Panc1 (cell line): ENCODE measurements around the gene TOB1. TPM values are rescaled to one million over a fixed set of nuclear protein-coding genes. Genes with fewer than 3 reads are reported as not detected.
"Not testable (repeated sequence)": the region's sequence is repeated elsewhere in the genome, so short reads cannot be mapped to it uniquely, and the experiment has no call there.

ENCODE experiments used
- ATAC-seq: fragments of 200-7000 bp; cut with Tn5 transposase; 2 replicates; pipeline ENCODE4 v1.9.1; 2020; ENCODE audit warnings: mild to moderate bottlenecking, moderate library complexity
- BruUV-seq: library from RNA; stranded (reverse); fragments of 400-500 nt; replicated peaks from 2 replicates; lab custom pipeline; 2021; lab: Mats Ljungman, UMichigan
- CTCF ChIA-PET: fragments of 300-600 bp; sonication (Branson Sonifier 250); formaldehyde crosslinking; loops from one replicate; lab custom pipeline; 2022; ENCODE audit warnings: antibody characterized with exemption; lab: Charles Lee
- POLR2A ChIA-PET: fragments of 300-600 bp; sonication (Branson Sonifier 250); formaldehyde crosslinking; loops from one replicate; lab custom pipeline; 2022; ENCODE audit warnings: antibody characterized with exemption; lab: Charles Lee
- DNase-seq: peaks from one replicate; pipeline ENCODE4 v3.0.0-alpha.2; 2010; ENCODE audit warnings: low read depth, low spot score
- H3K27ac ChIP-seq: 2 replicates; pipeline ENCODE4 v1.5.1; 2011; ENCODE audit warnings: mild to moderate bottlenecking, low read length, inconsistent platforms
- H3K27me3 ChIP-seq: fragments of 200-500 bp; sonication (Bioruptor generic); 2 replicates; pipeline ENCODE4 v1.6.0; 2014; ENCODE audit warnings: low read length, inconsistent platforms; ENCODE audit not compliant: control insufficient read depth, insufficient read depth
- H3K36me3 ChIP-seq: fragments of 200-500 bp; sonication (Bioruptor generic); 2 replicates; pipeline ENCODE4 v1.5.1; 2014; ENCODE audit warnings: inconsistent platforms, mild to moderate bottlenecking, low read length, moderate library complexity; ENCODE audit not compliant: control insufficient read depth, insufficient read depth
- H3K4me1 ChIP-seq: 2 replicates; pipeline ENCODE4 v1.5.1; 2011; ENCODE audit warnings: inconsistent platforms, mild to moderate bottlenecking, low read length, moderate library complexity; ENCODE audit not compliant: control insufficient read depth, insufficient read depth
- H3K4me3 ChIP-seq, 2 experiments: 2 replicates each; pipeline ENCODE4 v1.5.1; 2011 to 2012; ENCODE audit warnings: low read depth in 2 of 2, low read length in 2 of 2, mild to moderate bottlenecking in 2 of 2, inconsistent platforms in 1 of 2, moderate library complexity in 1 of 2
- H3K9me3 ChIP-seq: fragments of 200-500 bp; sonication (Bioruptor generic); 2 replicates; pipeline ENCODE4 v1.5.1; 2014; ENCODE audit warnings: low read depth, mild to moderate bottlenecking, inconsistent platforms, low read length, moderate library complexity; ENCODE audit not compliant: control insufficient read depth, insufficient read depth
- POLR2AphosphoS5 ChIP-seq: IDR thresholded peaks from 2 replicates; pipeline ENCODE4 v1.6.1; 2012; ENCODE audit warnings: mild to moderate bottlenecking, low read depth, low read length, moderate library complexity
- REST ChIP-seq, 2 experiments: IDR thresholded peaks; 2 replicates each; pipeline ENCODE4 v1.6.1; 2011 to 2012; ENCODE audit warnings: low read depth in 2 of 2, control low read depth in 1 of 2, low read length in 1 of 2, mild to moderate bottlenecking in 1 of 2, moderate library complexity in 1 of 2; ENCODE audit not compliant: insufficient read depth in 1 of 2
- SIN3A ChIP-seq: IDR thresholded peaks from 2 replicates; pipeline ENCODE4 v1.6.1; 2012; ENCODE audit warnings: low read depth, mild to moderate bottlenecking, low read length, moderate library complexity, borderline replicate concordance; ENCODE audit not compliant: insufficient read depth
- TCF7L2 ChIP-seq: IDR thresholded peaks from 2 replicates; pipeline ENCODE4 v1.6.1; 2011; ENCODE audit warnings: mild to moderate bottlenecking, low read depth, low read length, inconsistent platforms
- in situ Hi-C: cut with HindIII; loops from 2 replicates; pipeline ENCODE4 v1.10.0; 2016; ENCODE audit warnings: low sequenced_read_pairs, low pct_unique_long_range_greater_than_20kb
- intact Hi-C: fragments of 100-400 bp; cut with micrococcal nuclease; formaldehyde crosslinking; loops from one replicate; pipeline ENCODE4 v1.10.0; 2022; ENCODE audit not compliant: unreplicated experiment
- total RNA-seq: library from RNA; stranded (reverse); gene quantifications from one replicate; pipeline ENCODE4 v1.2.1, GENCODE V29; 2021; ENCODE audit not compliant: unreplicated experiment
- TF ChIP-seq, protein P1 (sequence below): fragments of 450-650 bp; IDR thresholded peaks from 2 replicates; pipeline ENCODE4 v1.5.1; 2017; ENCODE audit warnings: mild to moderate bottlenecking

The TOB1 gene
- total RNA-seq, 1 experiment from 2014 or later = 117 TPM

DNA sequence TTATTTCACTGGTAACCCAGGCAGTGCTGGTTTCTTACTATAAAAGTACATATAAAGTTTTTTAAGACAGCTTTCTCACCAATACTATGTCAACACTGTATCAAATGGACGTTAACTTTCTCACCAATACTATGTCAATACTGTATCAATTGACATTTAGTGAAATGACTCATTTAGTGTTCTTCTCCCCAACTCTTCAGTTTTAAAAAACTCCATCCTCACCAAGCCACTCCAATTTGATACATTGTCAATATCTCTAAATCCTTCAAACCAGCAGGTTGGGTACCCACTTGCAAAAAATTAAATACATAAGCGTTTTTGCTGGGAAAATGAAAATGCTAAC lies 4.8 kb downstream of the TOB1 start:
- intact Hi-C loops = no loop called here
- ATAC-seq (no peak), DNase-seq (no peak)
- Histone ChIP-seq H3K27ac (no peak overlapping the region), H3K4me1 (peaks cover 25% of the 10 kb centered on the region), H3K4me3 (no peak overlapping the region), H3K9me3 (no peaks in the 10 kb centered on the region), H3K36me3 (peaks cover 25% of the 10 kb centered on the region), H3K27me3 (no peaks in the 10 kb centered on the region)
- BruUV-seq = no TSS peak
- TF ChIP-seq, protein P1, sequence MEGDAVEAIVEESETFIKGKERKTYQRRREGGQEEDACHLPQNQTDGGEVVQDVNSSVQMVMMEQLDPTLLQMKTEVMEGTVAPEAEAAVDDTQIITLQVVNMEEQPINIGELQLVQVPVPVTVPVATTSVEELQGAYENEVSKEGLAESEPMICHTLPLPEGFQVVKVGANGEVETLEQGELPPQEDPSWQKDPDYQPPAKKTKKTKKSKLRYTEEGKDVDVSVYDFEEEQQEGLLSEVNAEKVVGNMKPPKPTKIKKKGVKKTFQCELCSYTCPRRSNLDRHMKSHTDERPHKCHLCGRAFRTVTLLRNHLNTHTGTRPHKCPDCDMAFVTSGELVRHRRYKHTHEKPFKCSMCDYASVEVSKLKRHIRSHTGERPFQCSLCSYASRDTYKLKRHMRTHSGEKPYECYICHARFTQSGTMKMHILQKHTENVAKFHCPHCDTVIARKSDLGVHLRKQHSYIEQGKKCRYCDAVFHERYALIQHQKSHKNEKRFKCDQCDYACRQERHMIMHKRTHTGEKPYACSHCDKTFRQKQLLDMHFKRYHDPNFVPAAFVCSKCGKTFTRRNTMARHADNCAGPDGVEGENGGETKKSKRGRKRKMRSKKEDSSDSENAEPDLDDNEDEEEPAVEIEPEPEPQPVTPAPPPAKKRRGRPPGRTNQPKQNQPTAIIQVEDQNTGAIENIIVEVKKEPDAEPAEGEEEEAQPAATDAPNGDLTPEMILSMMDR = no peak
- no peak for TF ChIP-seq POLR2AphosphoS5
- TF ChIP-seq TCF7L2 = no peak
- no peak for TF ChIP-seq REST (IDR thresholded peaks at IDR 0.05; ENCODE audit: insufficient read depth in 1 of 2, low read depth in 2 of 2, low read length in 1 of 2)
- no peak for TF ChIP-seq SIN3A
- CTCF ChIA-PET = interaction anchor here (0.7 kb wide), 1 partner anchor 93 kb away, joined by 4 read pairs; no protein-coding TSS in a partner anchor
- in situ Hi-C loops = no loop called here
- POLR2A ChIA-PET = interaction anchor here (0.7 to 1.5 kb wide), 2 partner anchors 9 to 93 kb away, joined by 3 to 9 read pairs; no protein-coding TSS in a partner anchor

- H3K27ac ChIP-seq, H3K27me3 ChIP-seq, in situ Hi-C loops, H3K4me3 ChIP-seq, DNase-seq, H3K9me3 ChIP-seq, CTCF ChIA-PET, BruUV-seq, ATAC-seq, POLR2A ChIA-PET: not testable (repeated sequence)
- H3K36me3 ChIP-seq = peaks cover 17% of the 10 kb centered on the region
- H3K4me1 ChIP-seq = peaks cover 25% of the 10 kb centered on the region
- intact Hi-C loops = loop anchor here (10.0 kb wide), 1 partner anchor 295 kb away; the partner anchor contains the start of gene NME1
Measured at GRCh38 chr17:50859727-50860126, 6.4 kb downstream of the TOB1 start.

GRCh38 chr17:50858486-50859225 lies 7.5 kb downstream of the TOB1 start:
- Histone ChIP-seq H3K9me3 (no peaks in the 10 kb centered on the region), H3K4me1 (peaks cover 19% of the 10 kb centered on the region), H3K36me3 (peaks cover 17% of the 10 kb centered on the region), H3K4me3 (no peak overlapping the region), H3K27ac (no peak overlapping the region), H3K27me3 (no peaks in the 10 kb centered on the region)
- POLR2A ChIA-PET = interaction anchor here (0.6 kb wide), 1 partner anchor 8 kb away, joined by 3 read pairs; no protein-coding TSS in a partner anchor
- TF ChIP-seq TCF7L2 = no peak
- no peak for TF ChIP-seq REST (IDR thresholded peaks at IDR 0.05; ENCODE audit: insufficient read depth in 1 of 2, low read depth in 2 of 2, low read length in 1 of 2)
- no peak for TF ChIP-seq SIN3A
- TF ChIP-seq POLR2AphosphoS5 = no peak
- TF ChIP-seq, protein P1 = no peak
- CTCF ChIA-PET = no interaction called here
- intact Hi-C loops (loop anchor here (10.0 kb wide), 1 partner anchor 296 kb away; the partner anchor contains the start of gene NME1), in situ Hi-C loops (no loop called here)
- DNase-seq (no peak), ATAC-seq (no peak)
- BruUV-seq = no TSS peak
